Dermis blood vessel endothelial cell (primary cell): ENCODE measurements around the gene RPH3AL. TPM values are rescaled to one million over a fixed set of nuclear protein-coding genes. Genes with fewer than 3 reads are reported as not detected.
A peak's percentile ranks its signal among the peaks of the same experiment; 100 is the strongest.
"Not testable (repeated sequence)": the region's sequence is repeated elsewhere in the genome, so short reads cannot be mapped to it uniquely, and the experiment has no call there.

Experiments used
- DNase-seq: peaks from one replicate; pipeline ENCODE4 v3.0.0; 2010
- total RNA-seq: library from RNA; depleted of rRNA; stranded (reverse); fragments of >200 nt; gene quantifications from 2 replicates; pipeline ENCODE4 v1.2.3, GENCODE V29; 2014

RPH3AL gene
- total RNA-seq, 1 donor from 2014 or later, result 22.0 TPM

GRCh38 chr17:335691-336090 lies 16.9 kb downstream of the RPH3AL start:
- no peak for DNase-seq

DNA sequence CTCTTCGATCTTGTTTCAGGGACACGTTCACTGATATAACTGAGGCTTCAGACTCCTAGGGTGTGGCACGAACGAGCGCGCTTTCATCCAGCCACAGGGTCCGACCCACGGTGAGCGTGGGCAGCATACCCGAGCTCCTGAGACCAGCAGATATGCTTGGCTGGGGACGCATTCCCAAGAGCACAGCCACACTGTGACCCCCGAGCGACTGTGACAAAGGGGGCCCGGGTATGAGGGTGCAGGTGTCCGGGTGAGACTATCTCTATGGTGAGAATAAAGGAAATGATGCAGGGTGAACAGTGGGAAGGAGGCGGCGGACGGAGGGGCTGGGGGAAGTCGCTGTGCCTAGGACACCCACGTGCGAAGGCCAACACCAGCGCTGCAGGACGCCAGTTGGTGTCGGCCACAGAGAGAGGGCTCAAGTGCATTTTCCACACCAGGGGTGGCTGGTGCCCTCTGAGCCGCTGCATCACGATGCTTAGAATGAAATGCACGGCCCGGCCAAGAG lies 17.6 kb downstream of the RPH3AL start:
- DNase-seq, result no peak

GRCh38 chr17:333626-334396 lies 18.8 kb downstream of the RPH3AL start:
- peak; percentile 84 for DNase-seq

- peak; percentile 56 for DNase-seq
Measured at GRCh38 chr17:332558-333322, 19.9 kb downstream of the RPH3AL start.

DNA sequence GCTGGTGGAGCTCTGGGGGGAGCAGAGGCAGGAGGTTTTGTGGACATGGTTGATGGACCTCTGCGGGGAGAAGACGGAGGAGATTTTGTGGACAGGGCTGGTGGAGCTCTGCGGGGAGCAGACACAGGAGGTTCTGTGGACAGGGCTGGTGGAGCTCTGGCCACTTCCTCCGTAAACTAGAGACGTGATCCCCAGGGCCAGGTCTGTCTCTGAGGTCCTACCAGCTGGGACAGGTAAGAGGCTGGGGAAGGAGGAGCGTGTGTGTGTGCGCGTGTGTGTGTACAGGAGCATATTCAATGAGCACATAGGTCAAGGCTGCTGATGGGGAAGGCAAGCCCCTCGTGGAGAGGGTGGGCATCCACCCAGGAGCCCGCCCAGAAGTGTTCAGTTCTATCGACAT lies 20.6 kb downstream of the RPH3AL start:
- no peak for DNase-seq

DNA sequence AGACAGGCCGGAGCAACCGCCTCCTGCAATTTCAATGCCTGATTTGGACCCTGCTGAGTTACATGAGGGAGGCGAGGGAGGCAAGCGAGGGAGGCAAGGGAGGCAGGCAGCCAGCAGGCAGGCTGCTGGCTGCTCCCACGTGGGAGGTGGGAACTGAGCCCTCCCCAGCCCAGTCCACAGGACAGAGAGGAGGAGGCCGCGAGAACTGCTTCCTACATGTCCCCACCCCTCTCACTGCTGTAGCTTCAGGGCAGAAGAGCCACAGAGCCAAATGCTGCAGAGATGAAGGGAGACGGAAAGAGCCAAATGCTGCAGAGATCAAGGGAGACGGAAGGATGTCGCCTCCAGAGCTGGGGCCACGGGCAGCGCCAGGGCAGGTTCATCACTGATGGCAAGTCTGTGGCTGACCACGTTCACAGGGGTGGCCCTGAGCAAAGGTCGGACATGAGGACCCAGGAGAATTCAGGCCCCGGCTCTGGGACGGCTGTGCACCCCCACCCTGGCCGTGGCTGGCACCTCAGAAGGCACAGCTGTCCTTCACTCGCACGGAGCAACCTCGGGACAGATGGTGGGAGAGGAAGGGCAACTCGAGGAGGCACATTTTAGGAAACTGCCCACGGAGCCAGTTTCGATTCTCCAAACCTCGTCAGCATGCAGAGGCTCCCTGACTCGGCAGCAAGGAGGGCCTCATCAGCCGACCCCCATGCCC lies 21.5 kb downstream of the RPH3AL start:
- no peak for DNase-seq

DNA sequence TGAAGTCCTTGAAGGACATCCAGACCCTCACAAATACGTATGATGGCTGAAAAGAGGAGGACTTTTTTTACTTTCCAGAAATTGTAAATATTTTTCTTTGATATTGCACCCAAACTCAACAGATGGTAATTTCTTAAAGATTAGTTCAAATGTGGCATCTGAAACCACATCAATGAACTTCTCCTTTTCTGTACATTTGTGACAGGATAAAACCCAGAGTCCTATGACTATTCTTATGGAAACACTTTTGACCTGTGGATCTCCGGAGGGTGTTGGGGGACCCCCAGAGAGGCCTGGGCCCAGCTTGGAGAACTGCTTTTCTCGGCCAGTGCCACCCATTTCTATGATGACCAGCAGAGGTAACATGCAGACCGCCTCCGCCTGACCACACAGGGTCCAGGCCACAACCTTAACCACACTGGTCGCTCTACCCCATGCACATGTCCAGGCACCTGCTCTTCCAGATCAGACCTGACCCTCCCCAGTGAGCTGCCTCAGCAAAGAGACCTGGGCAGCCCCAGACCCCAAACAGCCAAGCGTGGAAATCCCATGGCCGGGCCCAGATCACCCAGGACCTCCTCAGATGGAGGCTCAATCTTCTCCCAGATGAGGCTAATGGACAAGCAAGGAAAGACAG lies 22.7 kb downstream of the RPH3AL start:
- DNase-seq, result no peak

- no peak for DNase-seq
Measured at GRCh38 chr17:327971-328370, 24.6 kb downstream of the RPH3AL start.

GRCh38 chr17:327296-327695 lies 25.3 kb downstream of the RPH3AL start:
- DNase-seq, result no peak

GRCh38 chr17:326010-326621 lies 26.5 kb downstream of the RPH3AL start:
- no peak for DNase-seq

DNA sequence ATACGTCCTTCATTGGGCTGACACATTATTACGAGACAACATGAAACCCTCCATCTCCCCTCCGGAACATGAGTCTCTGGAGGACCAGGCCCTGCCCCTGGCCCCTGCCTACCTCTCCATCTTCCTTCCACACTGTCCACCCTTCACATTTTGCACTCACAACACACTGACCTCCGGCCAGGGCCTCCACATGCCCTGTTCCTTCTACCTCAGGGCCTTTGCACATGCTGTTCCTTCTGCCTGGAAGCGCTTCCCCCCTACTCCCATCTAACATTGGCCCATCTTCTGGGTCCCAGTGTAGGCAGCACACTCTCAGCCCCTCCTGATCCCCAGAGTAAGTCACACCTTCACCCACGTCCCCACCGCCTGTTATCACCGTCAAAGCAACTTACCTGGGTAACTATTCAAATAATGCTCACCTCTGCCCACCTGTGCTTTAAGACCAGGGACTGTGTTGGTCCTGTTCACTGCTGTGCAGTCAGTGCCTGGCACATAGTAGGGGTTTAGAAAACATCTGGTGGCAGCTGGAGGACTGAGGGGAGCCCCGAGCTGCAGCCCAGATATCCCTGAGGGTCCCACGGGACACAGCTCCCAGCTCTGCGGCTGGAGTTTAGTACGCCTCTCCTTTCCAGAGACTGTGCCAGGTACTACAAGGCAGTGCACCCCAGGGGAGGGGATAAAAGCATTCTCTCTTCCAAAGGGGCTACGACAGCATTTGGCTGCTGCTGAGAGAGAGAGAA lies 27.2 kb downstream of the RPH3AL start:
- no peak for DNase-seq

GRCh38 chr17:323721-324571 lies 28.7 kb downstream of the RPH3AL start:
- DNase-seq, result no peak

DNA sequence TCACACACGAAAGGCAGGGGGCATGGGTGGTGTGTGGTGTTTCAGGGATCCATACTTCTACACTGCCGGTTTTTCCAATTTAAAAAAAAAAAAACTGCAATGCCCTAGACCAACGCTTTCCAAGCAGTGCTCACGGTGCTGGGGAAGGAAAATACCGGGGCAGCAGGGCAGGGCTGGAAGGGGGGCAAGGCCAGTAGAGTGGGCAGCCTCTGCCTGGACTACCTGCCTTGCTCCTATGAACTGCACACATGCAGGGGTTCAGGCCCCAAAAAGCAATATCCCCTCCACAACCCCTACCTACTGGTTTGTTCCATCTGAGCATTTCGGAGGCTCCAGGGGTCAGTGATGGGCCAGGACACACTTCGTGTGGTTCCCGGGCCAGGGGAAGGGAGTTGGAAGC lies 29.4 kb downstream of the RPH3AL start:
- DNase-seq, result no peak

- DNase-seq, result no peak
Measured at GRCh38 chr17:322006-322780, 30.4 kb downstream of the RPH3AL start.

GRCh38 chr17:321386-321941 lies 31.1 kb downstream of the RPH3AL start:
- no peak for DNase-seq

DNA sequence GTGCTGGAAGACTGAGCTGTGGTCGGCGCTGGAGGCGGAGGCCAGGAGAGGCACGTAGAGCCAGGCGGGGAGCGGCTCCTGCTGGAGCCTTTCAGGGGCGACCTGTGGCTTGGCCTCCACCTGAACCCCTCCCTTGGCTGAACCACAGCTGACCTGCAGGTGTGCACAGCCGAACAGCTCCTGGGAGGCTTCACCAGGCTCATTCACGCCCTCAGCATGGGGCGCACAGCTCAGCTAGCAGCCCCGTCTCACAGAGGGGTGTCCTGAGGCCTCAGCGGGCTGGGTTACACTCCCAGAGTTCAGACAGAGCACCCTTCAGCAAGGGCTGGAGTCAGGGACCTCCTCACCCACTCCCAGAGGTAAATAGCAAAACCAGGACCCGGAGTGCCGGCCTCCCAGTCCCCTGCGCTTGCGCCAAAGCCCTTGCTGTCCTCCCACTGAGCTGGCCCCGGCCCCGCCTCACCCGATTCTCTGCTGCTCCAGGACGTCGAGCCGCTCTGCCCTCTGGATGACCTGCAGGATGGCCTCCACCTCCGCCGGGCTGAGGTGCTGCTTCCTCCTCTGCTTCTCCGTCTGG lies 31.7 kb downstream of the RPH3AL start:
- no peak for DNase-seq

- no peak for DNase-seq
Measured at GRCh38 chr17:320139-320538, 32.5 kb downstream of the RPH3AL start.

DNA sequence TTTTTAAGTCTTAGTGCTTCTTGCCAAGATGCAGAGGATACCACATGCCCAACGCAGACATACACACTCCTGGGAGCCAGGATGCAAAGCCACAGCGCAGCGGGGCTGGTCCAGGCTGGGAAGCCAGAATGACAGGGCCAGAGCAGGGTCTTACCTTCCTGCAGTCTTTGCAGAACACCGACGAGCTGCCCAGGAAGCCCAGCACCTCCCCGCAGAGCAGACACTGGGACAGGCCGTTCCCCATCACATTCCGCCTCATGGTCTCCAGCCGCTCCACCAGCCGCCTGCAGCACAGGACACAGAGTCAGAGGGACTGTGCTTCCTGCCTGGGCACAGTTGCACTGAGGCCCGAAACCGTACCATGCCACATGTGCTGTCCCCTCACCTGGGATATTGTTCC lies 33.3 kb downstream of the RPH3AL start:
- no peak for DNase-seq

- not testable (repeated sequence) for DNase-seq
Measured at GRCh38 chr17:317070-317469, 35.5 kb downstream of the RPH3AL start.
